ENCODE data around the gene FBXW11. TPM values are rescaled to one million over a fixed set of nuclear protein-coding genes. Genes with fewer than 3 reads are reported as not detected.

FBXW11 gene
- polyA plus RNA-seq, 1 donor from 2014 or later = 103 TPM

- no peaks in the 10 kb centered on the region for H3K27me3 ChIP-seq (ENCODE audit: insufficient read depth, low read depth, low read length)
- H3K9me2 ChIP-seq (ENCODE audit: insufficient read depth, low read length) = no peaks in the 10 kb centered on the region
- H4K20me1 ChIP-seq (ENCODE audit: insufficient read depth) = no peaks in the 10 kb centered on the region
- TF ChIP-seq EZH2 (IDR thresholded peaks at IDR 0.05; ENCODE audit: borderline replicate concordance, insufficient read depth, low read length, poor library complexity, severe bottlenecking) (no peak), MXI1 (conservative IDR thresholded peaks at IDR 0.05; ENCODE audit: poor library complexity, severe bottlenecking) (no peak), POLR2AphosphoS5 (IDR thresholded peaks at IDR 0.05) (no peak), TAF1 (IDR thresholded peaks at IDR 0.05; ENCODE audit: low read depth) (no peak), RAD21 (conservative IDR thresholded peaks at IDR 0.05) (no peak), CTCF (IDR thresholded peaks at IDR 0.05; ENCODE audit: poor library complexity, severe bottlenecking) (no peak), REST (IDR thresholded peaks at IDR 0.05; ENCODE audit: borderline replicate concordance) (no peak), SMC3 (conservative IDR thresholded peaks at IDR 0.05; ENCODE audit: poor library complexity) (no peak), EP300 (conservative IDR thresholded peaks at IDR 0.05; ENCODE audit: poor library complexity, severe bottlenecking) (no peak)
- H3K36me3 ChIP-seq (ENCODE audit: insufficient read depth, low read length) = no peaks in the 10 kb centered on the region
- H3K4me3 ChIP-seq (ENCODE audit: low read length) = no peak overlapping the region
- H3K9me3 ChIP-seq (ENCODE audit: low read length) = no peaks in the 10 kb centered on the region
- H3K27ac ChIP-seq (ENCODE audit: low read length) = no peak overlapping the region
- H3K79me2 ChIP-seq (replicated peaks; ENCODE audit: insufficient read depth, low read length) = no peaks in the 10 kb centered on the region
- no peak overlapping the region for H2AFZ ChIP-seq (ENCODE audit: low read depth, low read length)
- H3K9ac ChIP-seq (ENCODE audit: low read length) = no peak overlapping the region
- no peak overlapping the region for H3K4me2 ChIP-seq (ENCODE audit: low read length)
- no peaks in the 10 kb centered on the region for H3F3A ChIP-seq (ENCODE audit: insufficient read depth, low read length, poor library complexity, severe bottlenecking)
These were observed 114.8 kb downstream of the FBXW11 start for GRCh38 chr5:171891595-171891994.

- no peaks in the 10 kb centered on the region for H3K9me3 ChIP-seq (ENCODE audit: low read length)
- no peaks in the 10 kb centered on the region for H4K20me1 ChIP-seq (ENCODE audit: insufficient read depth)
- no peaks in the 10 kb centered on the region for H3K27me3 ChIP-seq (ENCODE audit: insufficient read depth, low read depth, low read length)
- H3K27ac ChIP-seq (ENCODE audit: low read length) = no peak overlapping the region
- no peak overlapping the region for H2AFZ ChIP-seq (ENCODE audit: low read depth, low read length)
- no peak overlapping the region for H3K4me3 ChIP-seq (ENCODE audit: low read length)
- TF ChIP-seq TAF1 (IDR thresholded peaks at IDR 0.05; ENCODE audit: low read depth) = no peak
- TF ChIP-seq CTCF (IDR thresholded peaks at IDR 0.05; ENCODE audit: poor library complexity, severe bottlenecking) = no peak
- no peak for TF ChIP-seq SMC3 (conservative IDR thresholded peaks at IDR 0.05; ENCODE audit: poor library complexity)
- TF ChIP-seq EZH2 (IDR thresholded peaks at IDR 0.05; ENCODE audit: borderline replicate concordance, insufficient read depth, low read length, poor library complexity, severe bottlenecking) = no peak
- TF ChIP-seq EP300 (conservative IDR thresholded peaks at IDR 0.05; ENCODE audit: poor library complexity, severe bottlenecking) = no peak
- TF ChIP-seq POLR2AphosphoS5 (IDR thresholded peaks at IDR 0.05) = no peak
- TF ChIP-seq RAD21 (conservative IDR thresholded peaks at IDR 0.05) = no peak
- TF ChIP-seq MXI1 (conservative IDR thresholded peaks at IDR 0.05; ENCODE audit: poor library complexity, severe bottlenecking) = no peak
- no peak for TF ChIP-seq REST (IDR thresholded peaks at IDR 0.05; ENCODE audit: borderline replicate concordance)
- no peaks in the 10 kb centered on the region for H3K79me2 ChIP-seq (replicated peaks; ENCODE audit: insufficient read depth, low read length)
- H3K36me3 ChIP-seq (ENCODE audit: insufficient read depth, low read length) = no peaks in the 10 kb centered on the region
- no peak overlapping the region for H3K9ac ChIP-seq (ENCODE audit: low read length)
- H3K4me2 ChIP-seq (ENCODE audit: low read length) = no peak overlapping the region
- H3K9me2 ChIP-seq (ENCODE audit: insufficient read depth, low read length) = no peaks in the 10 kb centered on the region
- H3F3A ChIP-seq (ENCODE audit: insufficient read depth, low read length, poor library complexity, severe bottlenecking) = no peaks in the 10 kb centered on the region
These were observed 115.3 kb downstream of the FBXW11 start for GRCh38 chr5:171891150-171891549.
